NCI-H1105 (cell line): ENCODE data around the gene ARHGAP8.
"Not testable (repeated sequence)": the region's sequence is repeated elsewhere in the genome, so short reads cannot be mapped to it uniquely, and the experiment has no call there.

ENCODE experiments used
- DNase-seq: peaks from one replicate; lab custom pipeline; 2025; lab: John Stamatoyannopoulos, UW

ARHGAP8 gene

GRCh38 chr22:44739666-44740065, 12.7 kb upstream of the ARHGAP8 start:
- DNase-seq: not testable (repeated sequence)

- no peak for DNase-seq
Observed at GRCh38 chr22:44740307-44740706, 12.1 kb upstream of the ARHGAP8 start.

GRCh38 chr22:44741929-44742328, 10.4 kb upstream of the ARHGAP8 start:
- DNase-seq: no peak

- DNase-seq: no peak
Observed at GRCh38 chr22:44743247-44743646, 9.1 kb upstream of the ARHGAP8 start.

- no peak for DNase-seq
Observed at GRCh38 chr22:44743804-44744211, 8.6 kb upstream of the ARHGAP8 start.

- no peak for DNase-seq
Observed at GRCh38 chr22:44745853-44746789, 6.3 kb upstream of the ARHGAP8 start.

GRCh38 chr22:44747784-44748127, 4.6 kb upstream of the ARHGAP8 start:
- not testable (repeated sequence) for DNase-seq

- DNase-seq: no peak
Observed at GRCh38 chr22:44748524-44748923, 3.9 kb upstream of the ARHGAP8 start.

- DNase-seq: no peak
Observed at GRCh38 chr22:44750481-44750880, 1.9 kb upstream of the ARHGAP8 start.

GRCh38 chr22:44753189-44754042, 1.0 kb downstream of the ARHGAP8 start:
- DNase-seq: no peak

GRCh38 chr22:44754998-44755397, 2.6 kb downstream of the ARHGAP8 start:
- DNase-seq: no peak

- no peak for DNase-seq
Observed at GRCh38 chr22:44755417-44755816, 3.0 kb downstream of the ARHGAP8 start.

- no peak for DNase-seq
Observed at GRCh38 chr22:44755956-44756361, 3.6 kb downstream of the ARHGAP8 start.

- DNase-seq: no peak
Observed at GRCh38 chr22:44758344-44758973, 6.1 kb downstream of the ARHGAP8 start.

- DNase-seq: no peak
Observed at GRCh38 chr22:44759001-44759400, 6.6 kb downstream of the ARHGAP8 start.

- no peak for DNase-seq
Observed at GRCh38 chr22:44759430-44760310, 7.3 kb downstream of the ARHGAP8 start.

- no peak for DNase-seq
Observed at GRCh38 chr22:44760476-44760875, 8.1 kb downstream of the ARHGAP8 start.

- DNase-seq: no peak
Observed at GRCh38 chr22:44761025-44761424, 8.7 kb downstream of the ARHGAP8 start.

- no peak for DNase-seq
Observed at GRCh38 chr22:44764373-44764772, 12.0 kb downstream of the ARHGAP8 start.

GRCh38 chr22:44764974-44765373, 12.6 kb downstream of the ARHGAP8 start:
- DNase-seq: no peak

- no peak for DNase-seq
Observed at GRCh38 chr22:44765571-44766285, 13.4 kb downstream of the ARHGAP8 start.
